Fibroblast of lung (primary cell): Measurements from ENCODE around the gene HIVEP1.

Experiments used
- EZH2 ChIP-seq: IDR thresholded peaks from 2 replicates; pipeline ENCODE4 v1.5.1; 2012; ENCODE audit warnings: low read length, control low read depth, mild to moderate bottlenecking; ENCODE audit errors: missing control alignments
- TF ChIP-seq, protein P1 (sequence below), 2 donors: IDR thresholded peaks in 1 of 2; conservative IDR thresholded peaks in 1 of 2; 1 replicate in 1 of 2; 2 replicates in 1 of 2; pipeline ENCODE4 v1.5.1; 2011 to 2012; ENCODE audit warnings: low read length in 2 of 2, control low read depth in 1 of 2, inconsistent platforms in 1 of 2, low read depth in 1 of 2, mild to moderate bottlenecking in 1 of 2

DNA sequence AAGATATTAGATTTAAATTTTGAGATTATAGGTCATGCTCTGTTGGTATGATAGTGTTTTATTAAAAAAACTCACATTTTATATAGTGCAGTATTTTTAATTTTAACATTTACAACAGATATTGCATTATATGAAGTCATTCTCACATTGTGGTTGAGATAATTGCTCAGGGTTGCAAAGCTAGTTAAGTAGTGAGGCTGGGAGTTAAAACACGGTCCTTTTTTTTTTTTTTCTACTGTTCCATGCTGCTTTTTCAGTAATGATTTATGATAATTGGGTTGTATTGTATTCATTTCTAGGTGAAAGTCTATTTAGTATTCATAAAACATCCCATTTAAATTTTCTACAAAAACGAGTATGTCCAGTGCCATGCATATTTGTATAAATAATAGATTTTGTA is 160.5 kb downstream of the HIVEP1 start:
- TF ChIP-seq, protein P1, sequence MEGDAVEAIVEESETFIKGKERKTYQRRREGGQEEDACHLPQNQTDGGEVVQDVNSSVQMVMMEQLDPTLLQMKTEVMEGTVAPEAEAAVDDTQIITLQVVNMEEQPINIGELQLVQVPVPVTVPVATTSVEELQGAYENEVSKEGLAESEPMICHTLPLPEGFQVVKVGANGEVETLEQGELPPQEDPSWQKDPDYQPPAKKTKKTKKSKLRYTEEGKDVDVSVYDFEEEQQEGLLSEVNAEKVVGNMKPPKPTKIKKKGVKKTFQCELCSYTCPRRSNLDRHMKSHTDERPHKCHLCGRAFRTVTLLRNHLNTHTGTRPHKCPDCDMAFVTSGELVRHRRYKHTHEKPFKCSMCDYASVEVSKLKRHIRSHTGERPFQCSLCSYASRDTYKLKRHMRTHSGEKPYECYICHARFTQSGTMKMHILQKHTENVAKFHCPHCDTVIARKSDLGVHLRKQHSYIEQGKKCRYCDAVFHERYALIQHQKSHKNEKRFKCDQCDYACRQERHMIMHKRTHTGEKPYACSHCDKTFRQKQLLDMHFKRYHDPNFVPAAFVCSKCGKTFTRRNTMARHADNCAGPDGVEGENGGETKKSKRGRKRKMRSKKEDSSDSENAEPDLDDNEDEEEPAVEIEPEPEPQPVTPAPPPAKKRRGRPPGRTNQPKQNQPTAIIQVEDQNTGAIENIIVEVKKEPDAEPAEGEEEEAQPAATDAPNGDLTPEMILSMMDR (conservative IDR thresholded peaks at IDR 0.05 in 1 of 2, IDR thresholded peaks at IDR 0.05 in 1 of 2; ENCODE audit: low read depth in 1 of 2, low read length in 2 of 2): no peak
- no peak for TF ChIP-seq EZH2
